Posterior cingulate gyrus (tissue), 11 donors: ENCODE measurements around the gene RTN4IP1.
"Not testable (repeated sequence)": the region's sequence is repeated elsewhere in the genome, so short reads cannot be mapped to it uniquely, and the experiment has no call there.

Source experiments
- DNase-seq, 10 donors: peaks; one replicate each; pipeline versions ENCODE4 v3.0.0 to v3.0.0-alpha.2; 2020 to 2021; ENCODE audit warnings: mixed read lengths in 3 of 10
- intact Hi-C: fragments of 100-400 bp; cut with DNase I; formaldehyde crosslinking; loops from one replicate; pipeline ENCODE4 v1.15.1; 2023

The RTN4IP1 gene

DNA sequence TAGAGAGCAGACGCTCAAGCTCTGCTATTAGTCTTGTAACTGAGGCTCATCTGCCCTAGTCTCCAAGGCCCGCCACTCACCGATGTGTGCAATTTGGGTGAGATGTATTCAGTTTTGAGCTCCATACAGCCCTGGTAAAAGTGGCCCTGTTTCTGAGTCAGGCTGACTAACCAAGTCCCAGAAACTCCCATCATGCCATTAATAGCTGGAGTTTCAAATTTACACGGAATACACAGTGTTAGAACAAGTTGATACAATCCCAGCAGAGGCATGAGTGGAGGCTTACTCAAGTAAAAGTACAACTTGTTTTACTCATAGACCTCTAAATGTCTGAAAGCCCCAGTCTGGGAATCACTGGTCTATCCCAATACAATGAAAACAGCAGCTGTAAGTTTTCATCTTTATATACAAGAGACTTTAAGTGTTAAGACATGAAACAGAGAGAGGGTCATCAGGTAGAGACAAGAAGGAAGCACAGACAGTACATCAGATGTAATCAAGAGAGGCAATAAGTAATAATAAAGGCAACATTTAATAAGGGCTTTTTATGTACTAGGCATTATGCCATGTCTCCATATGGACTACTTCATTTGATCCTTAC, 42.4 kb downstream of the RTN4IP1 start:
- intact Hi-C loops, result no loop called here
- DNase-seq, result no peak

DNA sequence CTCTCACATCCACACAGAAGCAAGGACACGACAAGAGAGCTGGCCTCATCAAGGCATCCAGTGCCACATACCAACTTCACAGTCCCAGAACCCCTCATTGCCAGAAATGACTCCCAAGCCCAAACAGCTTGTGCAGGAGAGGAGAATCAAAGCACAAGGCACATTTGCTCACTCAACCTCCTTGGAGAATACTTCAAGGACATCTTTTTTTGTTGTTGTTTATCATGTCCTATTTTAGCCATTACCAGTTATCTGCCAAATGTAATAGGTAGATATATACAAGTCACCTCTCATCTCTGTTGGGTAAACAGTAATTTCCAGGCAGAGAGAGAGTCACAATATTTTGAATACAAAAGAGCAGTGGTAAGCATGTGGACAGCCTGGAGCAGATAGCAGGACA, 47.8 kb downstream of the RTN4IP1 start:
- intact Hi-C loops, result no loop called here
- DNase-seq, result no peak

DNA sequence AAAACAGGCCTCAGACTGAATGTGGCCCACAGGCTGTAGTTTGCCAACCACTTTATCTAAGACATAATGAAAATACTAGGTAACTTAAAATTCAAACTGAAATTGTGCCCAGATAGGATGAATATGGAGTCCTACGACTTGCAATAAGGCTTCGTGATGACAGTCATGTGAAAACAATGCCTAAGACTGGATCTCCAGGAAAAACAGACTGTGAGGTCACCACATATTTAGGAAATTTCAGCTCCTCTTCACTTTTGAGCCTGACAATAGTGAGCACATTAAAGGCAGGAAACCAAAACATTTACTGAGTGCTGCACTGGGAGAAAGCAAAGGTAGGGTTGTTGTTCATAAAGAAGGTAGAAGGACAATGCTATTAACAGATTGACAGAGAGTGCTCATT, 50.0 kb downstream of the RTN4IP1 start:
- intact Hi-C loops, result no loop called here

DNA sequence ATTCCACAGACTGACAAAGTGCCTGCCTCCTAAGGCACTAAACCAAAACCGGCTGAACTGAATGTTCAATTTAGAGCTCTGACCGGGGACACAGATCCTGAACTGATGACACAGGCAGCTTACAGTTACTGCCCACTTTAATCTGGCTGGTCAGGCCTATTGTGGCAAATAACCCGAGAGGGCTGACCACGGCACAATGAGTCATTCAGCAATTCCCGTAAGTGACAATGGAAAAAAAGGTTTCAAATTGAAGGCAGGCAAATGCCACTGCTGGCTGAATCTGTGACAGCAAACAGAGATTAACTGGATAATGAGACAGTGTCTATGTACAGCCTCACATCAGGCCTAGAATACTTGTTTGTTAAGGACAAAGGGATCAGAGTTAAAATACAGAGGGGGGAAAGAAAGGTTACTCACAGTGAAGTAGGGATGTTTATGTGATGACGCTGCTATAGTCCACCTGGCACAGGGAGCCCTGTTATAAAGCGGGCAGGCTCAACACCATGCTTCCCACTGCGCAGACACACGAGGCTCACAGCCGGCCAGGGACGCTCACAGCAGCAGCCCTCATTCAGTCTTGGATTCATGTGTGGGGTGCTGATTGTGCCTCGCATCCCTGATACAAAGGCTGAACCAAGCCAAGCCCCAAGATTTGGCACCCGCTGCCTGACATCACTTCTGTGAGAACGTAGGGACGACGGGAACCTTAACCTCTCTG, 54.4 kb downstream of the RTN4IP1 start:
- intact Hi-C loops, result no loop called here
- DNase-seq, result peak in 3 of 10 donors; percentile 23 to 34 (median 28)

More for the DNA sequence above, 50.0 kb downstream of the RTN4IP1 start:
- DNase-seq, result no peak

DNA sequence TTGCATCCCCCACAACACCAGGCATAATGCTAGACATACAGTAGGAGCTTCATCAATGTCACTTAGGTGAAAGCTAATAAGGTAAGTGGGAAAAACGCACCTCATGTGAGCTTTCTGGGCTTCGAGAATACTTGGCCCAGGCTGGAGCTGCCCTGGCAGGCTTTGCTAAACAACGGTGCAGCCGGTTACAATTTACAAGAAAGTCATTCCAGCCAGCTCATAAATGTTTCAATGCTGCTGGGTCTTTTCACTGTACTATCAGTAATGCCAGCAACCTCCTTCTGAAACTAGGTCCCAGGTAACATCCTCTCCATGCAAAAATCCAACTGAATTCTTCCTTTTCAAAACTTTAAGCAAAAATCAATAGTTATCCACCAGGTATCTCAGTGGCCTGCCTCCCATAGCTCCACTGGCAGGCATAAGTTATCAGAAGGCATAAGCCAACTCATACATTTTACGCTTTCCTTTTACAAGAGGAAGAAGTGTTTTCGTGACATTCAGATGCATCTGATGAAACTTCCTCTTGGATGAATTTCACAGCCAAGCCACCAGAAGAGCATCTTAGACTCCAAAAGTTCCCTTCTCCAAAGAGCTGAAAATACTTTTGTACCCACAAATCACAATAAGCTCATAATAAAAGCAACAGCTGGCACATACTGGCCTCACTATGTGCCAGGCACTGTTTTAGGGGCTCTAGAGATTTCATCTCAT, 56.3 kb downstream of the RTN4IP1 start:
- intact Hi-C loops, result no loop called here
- no peak for DNase-seq

DNA sequence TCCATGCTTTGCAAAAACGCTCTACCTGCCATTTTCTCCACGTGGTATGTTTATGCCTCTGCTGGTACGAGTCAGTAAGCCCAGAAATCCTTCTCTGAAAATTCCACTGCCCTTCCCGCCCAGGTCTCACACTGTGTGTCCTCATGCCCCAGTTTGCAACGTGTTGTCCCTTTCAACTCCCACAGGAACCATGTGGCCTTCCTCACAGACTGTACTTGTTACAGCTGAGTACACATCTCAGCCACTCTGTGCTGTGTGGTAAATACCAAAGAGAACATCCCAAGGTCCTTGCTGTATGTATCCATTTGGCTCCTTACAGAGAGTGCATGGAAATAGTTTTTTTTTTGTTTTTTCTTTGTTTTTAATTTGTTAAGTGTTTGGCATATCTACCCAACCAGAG, 56.9 kb downstream of the RTN4IP1 start:
- intact Hi-C loops, result no loop called here
- DNase-seq, result no peak

DNA sequence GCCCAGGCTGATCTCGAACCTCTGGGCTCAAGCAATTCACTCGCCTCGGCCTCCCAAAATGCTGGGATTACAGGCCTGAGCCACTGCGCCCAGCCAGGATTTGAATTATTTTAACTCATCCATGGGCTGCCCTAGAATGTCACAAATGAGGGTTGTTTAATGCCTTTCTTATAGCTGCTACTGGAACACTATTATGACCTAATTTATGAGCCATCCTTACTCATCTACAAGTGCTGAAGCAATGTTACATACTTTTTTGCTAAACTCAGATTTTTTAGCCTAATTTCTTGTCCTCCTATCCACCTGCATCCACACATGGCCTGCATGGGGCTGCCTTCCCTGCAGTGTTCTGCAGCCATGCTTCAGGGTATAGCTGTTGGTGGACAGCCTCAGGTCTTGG, 59.9 kb downstream of the RTN4IP1 start:
- no peak for DNase-seq
- intact Hi-C loops, result loop anchor here (5.0 kb wide), 1 partner anchor 408 kb away; no protein-coding TSS in a partner anchor

DNA sequence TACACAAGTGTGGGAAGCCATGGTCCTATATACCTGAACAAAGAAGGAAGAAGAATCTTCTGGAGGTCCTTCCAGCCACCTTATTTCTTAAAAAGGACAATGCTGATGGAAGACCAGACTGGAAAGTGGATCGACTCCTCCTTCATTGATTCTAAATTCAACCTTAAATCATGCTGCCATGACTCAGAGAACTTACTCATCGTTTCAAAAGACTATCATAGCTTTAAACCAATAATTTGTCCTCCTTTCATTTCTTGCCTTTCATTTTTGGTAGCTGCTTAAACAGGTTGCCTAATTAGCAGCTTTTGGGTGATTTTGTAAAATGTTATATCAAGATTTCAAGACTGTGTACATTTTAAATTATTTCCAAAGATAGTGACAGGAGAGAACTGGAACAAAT, 60.8 kb downstream of the RTN4IP1 start:
- no peak for DNase-seq
- intact Hi-C loops, result loop anchor here (5.0 kb wide), 1 partner anchor 409 kb away; no protein-coding TSS in a partner anchor

DNA sequence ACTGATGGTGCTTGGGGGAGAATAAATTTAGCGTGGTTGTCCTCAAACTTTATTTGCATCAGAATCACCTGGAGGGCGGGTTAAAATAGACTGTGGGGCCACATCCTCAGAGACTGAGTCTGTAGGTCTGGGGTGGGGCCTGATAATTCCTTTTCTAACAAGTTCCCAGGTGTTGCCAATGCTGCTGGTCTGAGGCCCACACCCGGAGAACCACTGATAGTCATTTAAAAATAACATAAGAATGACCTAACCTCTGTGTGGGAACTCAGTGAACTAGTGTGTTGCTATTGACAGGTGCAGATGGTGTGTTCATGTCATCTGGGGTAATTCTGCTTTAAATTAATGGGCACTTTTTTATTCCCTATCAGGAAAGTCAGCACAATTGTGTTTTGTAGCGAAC, 64.8 kb downstream of the RTN4IP1 start:
- intact Hi-C loops, result no loop called here

DNA sequence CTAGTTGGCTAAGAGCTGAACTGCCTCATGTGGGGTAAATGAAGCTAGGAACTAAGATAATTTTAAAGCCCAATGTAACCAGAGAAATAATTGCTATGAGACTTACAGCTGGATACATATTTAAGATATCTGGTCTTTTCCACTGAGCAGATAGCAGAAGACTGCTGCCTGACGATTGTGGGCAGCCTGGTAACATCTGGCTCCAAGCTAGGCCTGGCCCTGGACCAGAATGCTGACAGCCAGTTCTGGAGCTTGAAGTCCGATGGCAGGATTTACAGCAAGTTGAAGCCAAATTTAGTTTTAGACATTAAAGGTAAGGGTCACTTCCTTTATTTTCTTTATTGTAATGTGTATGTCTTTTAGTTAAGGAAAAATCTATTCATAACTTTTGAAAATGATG, 65.7 kb downstream of the RTN4IP1 start:
- no peak for DNase-seq
- intact Hi-C loops, result no loop called here

More for the DNA sequence above, 64.8 kb downstream of the RTN4IP1 start:
- DNase-seq, result no peak

DNA sequence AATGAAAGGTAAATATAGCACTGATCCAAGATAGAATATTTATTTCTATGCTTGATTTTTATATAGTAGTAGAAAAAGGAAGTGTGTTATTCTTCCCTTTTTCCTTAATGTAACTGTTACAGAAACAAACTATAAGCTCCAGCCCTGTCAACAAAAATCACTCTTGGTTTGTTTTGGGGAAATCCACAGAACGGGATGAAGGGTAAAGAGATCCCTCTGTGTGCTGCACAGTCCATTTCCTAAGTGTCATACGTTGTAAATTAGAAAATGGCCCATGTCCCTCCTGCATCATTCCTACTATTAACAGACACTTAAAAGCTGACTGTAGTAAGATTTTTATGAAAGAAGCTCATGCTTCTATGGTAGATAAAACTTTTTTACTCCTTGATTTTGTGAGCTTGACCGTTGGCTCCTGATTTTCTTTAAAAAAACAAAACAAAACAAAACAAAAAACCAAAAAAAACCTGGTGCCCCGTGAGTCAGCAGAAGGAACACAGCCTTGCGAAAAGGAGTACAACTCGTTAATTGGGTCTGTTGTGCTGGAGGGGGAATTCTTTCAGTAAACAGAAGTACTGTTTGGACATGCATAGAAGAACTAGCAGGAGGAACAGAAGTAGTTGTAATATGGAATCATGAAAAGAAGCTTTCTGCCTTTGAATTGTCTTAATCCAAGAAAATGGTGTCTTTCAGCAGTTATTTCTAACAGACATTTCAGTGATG, 67.5 kb downstream of the RTN4IP1 start:
- no peak for DNase-seq
- intact Hi-C loops, result no loop called here

DNA sequence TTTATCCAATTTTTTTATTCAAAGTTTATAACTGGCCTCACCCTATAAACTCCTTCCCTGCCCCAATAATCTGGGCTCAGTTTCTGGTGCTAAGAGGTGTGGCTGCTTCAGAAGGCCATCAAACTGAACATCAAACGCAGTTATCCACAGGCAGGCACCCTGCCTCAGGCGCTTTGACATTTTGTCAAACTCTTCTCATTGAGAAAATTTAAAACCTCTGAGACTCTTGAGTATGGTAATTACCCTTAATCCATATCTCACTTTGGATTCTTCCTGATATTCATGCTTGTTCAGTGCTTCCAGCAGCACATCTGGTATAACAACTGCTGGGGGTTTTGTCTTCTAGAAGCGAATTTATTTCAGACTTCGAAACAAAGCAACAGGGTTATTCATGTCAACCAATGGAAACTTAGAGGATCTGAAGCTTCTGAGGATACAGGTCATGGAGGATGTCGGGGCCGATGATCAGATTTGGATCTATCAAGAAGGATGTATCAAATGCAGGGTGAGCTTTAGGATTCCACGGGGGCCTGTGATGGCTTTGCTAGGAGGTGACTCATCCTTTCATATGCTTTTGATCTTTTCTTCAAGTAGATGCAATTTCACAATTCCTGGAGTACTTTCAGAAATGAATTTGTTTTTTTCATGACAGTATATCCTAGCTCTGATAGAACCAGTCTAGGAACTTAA, 68.2 kb downstream of the RTN4IP1 start:
- DNase-seq, result no peak
- intact Hi-C loops, result no loop called here

DNA sequence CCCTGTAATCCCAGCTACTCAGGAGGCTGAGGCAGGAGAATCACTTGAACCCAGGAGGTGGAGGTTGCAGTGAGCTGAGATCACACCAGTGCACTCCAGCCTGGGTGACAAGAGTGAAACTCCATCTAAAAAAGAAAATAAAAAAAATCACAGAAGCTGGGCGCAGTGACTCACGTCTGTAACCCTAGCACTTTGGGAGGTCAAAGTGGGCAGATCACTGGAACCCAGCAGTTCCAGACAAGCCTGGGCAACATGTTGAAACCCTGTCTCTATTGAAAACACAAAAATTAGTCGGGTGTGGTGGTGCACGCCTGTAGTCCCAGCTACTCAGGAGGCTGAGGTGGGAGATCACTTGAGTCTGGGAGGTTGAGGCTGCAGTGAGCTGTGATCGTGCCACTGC, 69.6 kb downstream of the RTN4IP1 start:
- intact Hi-C loops, DNase-seq: not testable (repeated sequence)

DNA sequence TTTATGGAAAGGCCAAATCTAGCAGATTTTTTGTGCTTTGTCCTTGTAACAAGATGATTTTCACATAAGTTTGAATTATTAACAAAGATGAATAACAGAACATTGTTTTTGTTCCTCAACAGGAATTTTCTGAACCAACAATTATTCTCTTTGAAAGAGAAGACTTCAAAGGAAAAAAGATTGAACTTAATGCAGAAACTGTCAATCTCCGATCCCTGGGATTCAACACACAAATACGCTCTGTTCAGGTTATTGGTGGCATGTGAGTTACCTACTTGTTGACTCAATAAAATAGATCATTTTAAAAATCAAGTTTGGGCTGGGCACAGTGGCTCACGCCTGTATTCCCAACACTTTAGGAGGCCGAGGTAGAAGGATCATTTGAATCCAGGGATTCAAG, 70.9 kb downstream of the RTN4IP1 start:
- no peak for DNase-seq
- intact Hi-C loops, result no loop called here

DNA sequence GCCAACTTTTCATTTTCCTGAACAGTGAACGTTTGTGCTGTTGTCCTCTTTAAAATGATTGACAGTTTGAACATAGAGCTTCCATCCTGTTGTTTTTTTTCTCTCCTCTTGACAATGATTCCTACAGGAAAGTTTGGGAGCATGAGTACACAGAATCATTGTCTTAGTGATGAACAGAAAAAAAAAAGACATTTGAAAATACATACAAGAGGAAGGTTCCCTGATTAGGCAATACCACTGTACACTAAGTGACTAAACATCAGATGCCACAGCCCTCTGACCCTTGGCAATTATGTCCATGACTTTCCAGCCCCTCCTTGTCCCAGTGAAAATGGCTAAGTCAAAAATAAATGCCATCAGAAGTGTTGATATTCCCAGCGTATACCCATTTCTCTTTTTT, 71.5 kb downstream of the RTN4IP1 start:
- no peak for DNase-seq
- intact Hi-C loops, result no loop called here

DNA sequence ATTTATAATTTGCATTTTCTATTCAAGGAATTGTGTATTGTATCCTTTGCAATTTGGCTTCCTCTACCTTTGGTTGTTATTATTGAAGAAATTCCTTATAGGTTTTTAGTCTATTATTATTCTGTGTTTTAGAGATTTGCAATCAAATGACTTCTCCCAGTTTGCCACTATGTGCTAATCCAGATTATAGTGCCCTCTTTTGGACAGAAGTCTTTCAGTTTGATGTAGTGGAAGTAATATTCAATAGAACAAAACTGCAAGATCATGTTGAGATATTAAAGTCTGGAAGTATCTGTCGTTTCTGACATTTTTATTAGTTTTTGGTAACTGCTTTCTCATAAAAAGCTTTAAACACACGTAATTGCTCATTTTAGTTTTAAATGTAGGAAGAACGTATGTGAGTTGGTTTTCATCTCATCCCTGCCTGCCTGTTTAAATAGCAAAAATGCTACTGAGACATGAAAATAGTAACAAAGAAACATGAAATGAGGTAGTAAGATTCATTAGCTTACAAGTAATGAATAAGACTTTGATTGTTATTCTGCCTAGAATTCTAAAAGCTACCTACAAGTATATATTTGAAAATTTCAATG, 72.8 kb downstream of the RTN4IP1 start:
- intact Hi-C loops, result no loop called here
- no peak for DNase-seq

DNA sequence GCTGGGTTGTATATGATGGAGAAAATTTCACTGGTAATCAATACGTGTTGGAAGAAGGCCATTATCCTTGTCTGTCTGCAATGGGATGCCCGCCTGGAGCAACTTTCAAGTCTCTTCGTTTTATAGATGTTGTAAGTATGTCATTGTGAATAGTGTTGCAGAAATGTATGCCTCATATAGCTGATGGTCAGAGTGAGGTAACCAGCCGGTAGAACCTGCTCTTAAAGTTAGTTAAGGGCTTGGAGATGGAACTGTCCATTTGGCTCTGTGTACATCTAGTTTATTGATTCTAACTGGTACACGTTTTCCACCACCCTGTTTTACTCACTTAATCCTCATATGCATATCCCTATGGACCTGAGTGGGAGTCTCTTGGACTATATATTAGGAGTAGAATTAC, 73.5 kb downstream of the RTN4IP1 start:
- no peak for DNase-seq
- intact Hi-C loops, result no loop called here

DNA sequence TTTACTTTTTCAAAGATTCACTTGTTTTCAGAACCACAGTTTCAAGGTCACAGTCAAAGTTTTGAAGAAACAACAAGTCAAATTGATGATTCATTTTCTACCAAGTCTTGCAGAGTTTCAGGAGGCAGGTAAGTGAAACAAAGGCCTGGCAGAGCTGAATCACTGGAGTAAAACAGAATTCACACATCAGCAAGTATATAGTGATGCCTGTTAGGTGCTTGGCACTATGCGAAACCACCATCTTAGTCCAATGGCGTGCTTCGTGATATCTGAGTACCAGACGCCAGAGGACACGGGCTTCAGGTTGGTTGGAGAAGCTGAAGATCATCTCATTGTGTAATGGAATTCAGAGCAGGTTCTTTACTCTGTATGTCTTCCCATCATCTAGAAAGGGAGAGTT, 75.9 kb downstream of the RTN4IP1 start:
- intact Hi-C loops, result no loop called here

DNA sequence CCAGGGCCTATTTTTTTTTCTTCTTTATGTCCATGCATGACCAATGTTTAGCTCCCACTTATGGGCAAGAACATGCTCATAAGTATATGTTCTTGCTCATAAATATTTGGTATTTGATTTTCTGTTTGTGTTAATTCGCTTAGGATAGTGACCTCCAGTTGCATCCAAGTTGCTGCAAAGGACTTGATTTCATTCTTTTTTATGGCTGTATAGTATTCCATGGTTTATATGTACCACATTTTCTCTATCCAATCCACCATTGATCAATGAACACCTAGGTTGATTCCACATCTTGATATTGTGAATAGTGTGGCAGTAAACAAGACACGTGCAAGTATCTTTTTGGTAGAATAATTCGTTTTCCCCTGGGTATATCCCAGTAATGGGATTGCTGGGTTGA, 78.1 kb downstream of the RTN4IP1 start:
- intact Hi-C loops, result no loop called here
- DNase-seq, result no peak

More for the DNA sequence above, 75.9 kb downstream of the RTN4IP1 start:
- DNase-seq, result no peak

DNA sequence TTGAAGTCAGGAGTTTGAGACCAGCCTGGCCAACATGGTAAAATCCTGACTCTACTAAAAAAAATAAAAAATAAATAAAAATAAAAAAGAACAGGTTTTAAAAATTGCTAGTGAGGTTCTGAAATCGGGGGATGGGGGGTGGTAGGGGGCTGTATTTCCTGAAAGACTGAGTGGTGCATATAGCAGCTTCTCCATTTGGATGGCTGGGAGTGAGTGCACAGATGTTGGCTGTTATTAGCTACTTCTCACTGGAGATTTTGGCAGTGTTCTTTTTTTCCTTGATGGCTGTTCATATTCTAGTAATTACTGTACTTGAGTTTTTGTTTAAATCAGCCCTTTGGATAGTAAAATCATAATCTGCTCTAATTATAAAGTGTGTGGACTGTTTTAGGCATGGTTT, 79.8 kb downstream of the RTN4IP1 start:
- DNase-seq, result no peak
- intact Hi-C loops, result no loop called here
